Keratinocyte (primary cell): ENCODE results near the gene NFASC.

Experiments
- CTCF ChIP-seq, 3 experiments: IDR thresholded peaks in 1 of 3; conservative IDR thresholded peaks in 1 of 3; optimal IDR thresholded peaks in 1 of 3; 2 replicates in 2 of 3; 3 replicates in 1 of 3; pipeline versions ENCODE3 to v1.5.1; 2011; ENCODE audit warnings: low read length in 3 of 3, mild to moderate bottlenecking in 3 of 3, moderate library complexity in 2 of 3, control low read depth in 1 of 3, inconsistent platforms in 1 of 3; ENCODE audit not compliant: insufficient read depth in 2 of 3; ENCODE audit errors: extremely low read depth in 1 of 3
- EZH2 ChIP-seq: IDR thresholded peaks from one replicate; pipeline ENCODE4 v1.6.1; 2012; ENCODE audit warnings: inconsistent platforms, mild to moderate bottlenecking, low read length, moderate library complexity

GRCh38 chr1:204853436-204853835 lies 17.2 kb upstream of the NFASC start:
- TF ChIP-seq CTCF (optimal IDR thresholded peaks at IDR 0.05 in 1 of 3, IDR thresholded peaks at IDR 0.05 in 1 of 3, conservative IDR thresholded peaks at IDR 0.05 in 1 of 3; ENCODE audit: extremely low read depth in 1 of 3, insufficient read depth in 2 of 3, low read length in 3 of 3) (no peak), EZH2 (no peak)
